Measurements from ENCODE around the gene CFAP74.

DNA sequence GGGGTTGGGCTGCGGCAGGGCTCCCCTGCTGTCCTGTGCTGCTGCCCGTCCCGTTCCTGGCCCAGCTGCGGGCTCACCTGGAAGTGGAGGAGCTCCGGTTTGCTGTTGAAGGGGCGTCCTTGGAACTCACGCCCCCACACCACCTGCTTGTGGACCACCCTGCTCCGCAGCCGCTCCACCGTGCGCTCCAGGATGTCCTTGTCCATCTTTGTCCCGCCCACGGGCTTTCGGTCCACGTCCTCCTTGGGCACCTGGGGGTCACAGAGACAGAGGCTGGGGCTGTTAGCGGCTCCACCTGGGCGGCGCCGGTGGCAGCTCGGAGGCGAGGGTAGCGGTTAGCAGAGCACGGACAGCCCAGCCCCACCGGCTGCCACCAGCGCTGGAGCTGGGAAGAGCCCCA, 38.8 kb downstream of the CFAP74 start:
- TF ChIP-seq POLR2A (IDR thresholded peaks at IDR 0.05; ENCODE audit: low read depth, low read length) (no peak), POLR2AphosphoS5 (IDR thresholded peaks at IDR 0.05; ENCODE audit: low read depth, low read length) (no peak), TAF1 (IDR thresholded peaks at IDR 0.05; ENCODE audit: borderline replicate concordance, low read depth, low read length) (no peak)

Measured in GM12892 (cell line).